HEK293 (cell line): ENCODE measurements around the gene MLLT6.

Source experiments
- GLI2 ChIP-seq: fragments of 450-650 bp; formaldehyde crosslinking; IDR thresholded peaks from 2 replicates; pipeline ENCODE4; 2017; ENCODE audit warnings: missing biosample characterization, missing genetic modification characterization, low read depth, borderline replicate concordance
- HOXD13 ChIP-seq: sonication (generic); formaldehyde crosslinking; IDR thresholded peaks from 2 replicates; pipeline ENCODE4 v1.8.0; 2022; ENCODE audit warnings: missing genetic modification reagents, borderline replicate concordance
- KLF10 ChIP-seq: fragments of 450-650 bp; IDR thresholded peaks from 2 replicates; pipeline ENCODE4 v1.5.1; 2018; ENCODE audit warnings: missing biosample characterization, mild to moderate bottlenecking, missing genetic modification characterization
- OSR2 ChIP-seq: fragments of 450-650 bp; formaldehyde crosslinking; IDR thresholded peaks from 2 replicates; pipeline ENCODE4 v1.5.1; 2016; ENCODE audit warnings: missing biosample characterization, missing genetic modification characterization
- SCRT1 ChIP-seq: fragments of 450-650 bp; formaldehyde crosslinking; IDR thresholded peaks from 2 replicates; pipeline ENCODE4 v1.5.1; 2016; ENCODE audit warnings: missing biosample characterization, missing genetic modification characterization, borderline replicate concordance
- SP3 ChIP-seq: fragments of 450-650 bp; formaldehyde crosslinking; IDR thresholded peaks from 2 replicates; pipeline ENCODE4 v1.5.1; 2016; ENCODE audit warnings: missing biosample characterization, missing genetic modification characterization
- ZBTB48 ChIP-seq: fragments of 450-650 bp; formaldehyde crosslinking; IDR thresholded peaks from 2 replicates; pipeline ENCODE4 v1.5.1; 2016; ENCODE audit warnings: missing biosample characterization, missing genetic modification characterization
- ZNF2 ChIP-seq: fragments of 450-650 bp; formaldehyde crosslinking; IDR thresholded peaks from 2 replicates; pipeline ENCODE4 v1.5.1; 2016; ENCODE audit warnings: missing biosample characterization, missing genetic modification characterization
- ZNF202 ChIP-seq: fragments of 450-650 bp; formaldehyde crosslinking; IDR thresholded peaks from 2 replicates; pipeline ENCODE4 v1.5.1; 2016; ENCODE audit warnings: missing biosample characterization, missing genetic modification characterization, borderline replicate concordance
- ZNF248 ChIP-seq: fragments of 450-650 bp; formaldehyde crosslinking; IDR thresholded peaks from 2 replicates; pipeline ENCODE4 v1.5.1; 2017; ENCODE audit warnings: missing biosample characterization, missing genetic modification characterization
- ZNF311 ChIP-seq: fragments of 450-650 bp; formaldehyde crosslinking; IDR thresholded peaks from 2 replicates; pipeline ENCODE4 v1.5.1; 2017; ENCODE audit warnings: missing biosample characterization, missing genetic modification characterization, borderline replicate concordance
- ZNF350 ChIP-seq: fragments of 450-650 bp; formaldehyde crosslinking; IDR thresholded peaks from 2 replicates; pipeline ENCODE4 v1.5.0; 2017; ENCODE audit warnings: missing biosample characterization, mild to moderate bottlenecking, missing genetic modification characterization
- ZNF404 ChIP-seq: fragments of 450-650 bp; formaldehyde crosslinking; IDR thresholded peaks from 2 replicates; pipeline ENCODE4 v1.5.1; 2017; ENCODE audit warnings: missing biosample characterization, missing genetic modification characterization
- ZNF416 ChIP-seq: fragments of 450-650 bp; formaldehyde crosslinking; IDR thresholded peaks from 2 replicates; pipeline ENCODE4 v1.5.1; 2016; ENCODE audit warnings: missing biosample characterization, missing genetic modification characterization
- ZNF510 ChIP-seq: fragments of 450-650 bp; formaldehyde crosslinking; IDR thresholded peaks from 2 replicates; pipeline ENCODE4 v1.5.1; 2018; ENCODE audit warnings: mild to moderate bottlenecking, missing genetic modification characterization, missing biosample characterization; ENCODE audit not compliant: insufficient replicate concordance
- ZNF529 ChIP-seq: fragments of 450-650 bp; formaldehyde crosslinking; IDR thresholded peaks from 2 replicates; pipeline ENCODE4 v1.5.1; 2017; ENCODE audit warnings: missing genetic modification characterization, missing biosample characterization; ENCODE audit not compliant: insufficient replicate concordance
- ZNF530 ChIP-seq: fragments of 450-650 bp; formaldehyde crosslinking; IDR thresholded peaks from 2 replicates; pipeline ENCODE4 v1.5.1; 2016; ENCODE audit warnings: low read depth, missing biosample characterization, missing genetic modification characterization
- ZNF585B ChIP-seq: fragments of 450-650 bp; formaldehyde crosslinking; IDR thresholded peaks from 2 replicates; pipeline ENCODE4 v1.5.1; 2016; ENCODE audit warnings: missing biosample characterization, missing genetic modification characterization
- ZNF600 ChIP-seq: fragments of 450-650 bp; formaldehyde crosslinking; IDR thresholded peaks from 2 replicates; pipeline ENCODE4 v1.5.1; 2016; ENCODE audit warnings: missing biosample characterization, missing genetic modification characterization
- ZNF621 ChIP-seq: fragments of 450-650 bp; formaldehyde crosslinking; IDR thresholded peaks from 2 replicates; pipeline ENCODE4 v1.5.1; 2017; ENCODE audit warnings: missing biosample characterization, missing genetic modification characterization
- ZNF629 ChIP-seq: fragments of 450-650 bp; formaldehyde crosslinking; IDR thresholded peaks from 2 replicates; pipeline ENCODE4 v1.5.1; 2017; ENCODE audit warnings: missing biosample characterization, missing genetic modification characterization
- ZNF677 ChIP-seq: fragments of 450-650 bp; IDR thresholded peaks from 2 replicates; pipeline ENCODE4 v1.5.0; 2018; ENCODE audit warnings: missing biosample characterization, mild to moderate bottlenecking, missing genetic modification characterization, moderate library complexity
- ZNF776 ChIP-seq: fragments of 450-650 bp; formaldehyde crosslinking; IDR thresholded peaks from 2 replicates; pipeline ENCODE4 v1.5.0; 2017; ENCODE audit warnings: missing biosample characterization, missing genetic modification characterization, borderline replicate concordance
- ZNF791 ChIP-seq: fragments of 450-650 bp; formaldehyde crosslinking; IDR thresholded peaks from 2 replicates; pipeline ENCODE4 v1.5.1; 2016; ENCODE audit warnings: missing biosample characterization, missing genetic modification characterization
- ZNF843 ChIP-seq: fragments of 450-650 bp; formaldehyde crosslinking; IDR thresholded peaks from 2 replicates; pipeline ENCODE4 v1.5.1; 2016; ENCODE audit warnings: missing biosample characterization, missing genetic modification characterization
- ZXDB ChIP-seq: fragments of 450-650 bp; formaldehyde crosslinking; IDR thresholded peaks from 2 replicates; pipeline ENCODE4 v1.5.1; 2016; ENCODE audit warnings: missing biosample characterization, missing genetic modification characterization
- TF ChIP-seq, protein P1 (sequence below): fragments of 450-650 bp; formaldehyde crosslinking; IDR thresholded peaks from 2 replicates; pipeline ENCODE4 v1.5.1; 2017; ENCODE audit warnings: missing biosample characterization, missing genetic modification characterization
- TF ChIP-seq, protein P2 (sequence below): fragments of 450-650 bp; formaldehyde crosslinking; IDR thresholded peaks from 2 replicates; pipeline ENCODE4 v1.5.1; 2016; ENCODE audit warnings: missing biosample characterization, missing genetic modification characterization
- TF ChIP-seq, protein P3 (sequence below): fragments of 450-650 bp; formaldehyde crosslinking; IDR thresholded peaks from 2 replicates; pipeline ENCODE4 v1.5.1; 2016; ENCODE audit warnings: missing biosample characterization, missing genetic modification characterization, borderline replicate concordance
- TF ChIP-seq, protein P4 (sequence below): fragments of 450-650 bp; formaldehyde crosslinking; IDR thresholded peaks from 2 replicates; pipeline ENCODE4 v1.5.1; 2016; ENCODE audit warnings: missing biosample characterization, missing genetic modification characterization
- TF ChIP-seq, protein P5 (sequence below): fragments of 450-650 bp; formaldehyde crosslinking; IDR thresholded peaks from 2 replicates; pipeline ENCODE4 v1.5.1; 2016; ENCODE audit warnings: missing biosample characterization, missing genetic modification characterization
- TF ChIP-seq, protein P6 (sequence below): fragments of 450-650 bp; formaldehyde crosslinking; IDR thresholded peaks from 2 replicates; pipeline ENCODE4 v1.5.1; 2017; ENCODE audit warnings: missing biosample characterization, missing genetic modification characterization

MLLT6 gene

DNA sequence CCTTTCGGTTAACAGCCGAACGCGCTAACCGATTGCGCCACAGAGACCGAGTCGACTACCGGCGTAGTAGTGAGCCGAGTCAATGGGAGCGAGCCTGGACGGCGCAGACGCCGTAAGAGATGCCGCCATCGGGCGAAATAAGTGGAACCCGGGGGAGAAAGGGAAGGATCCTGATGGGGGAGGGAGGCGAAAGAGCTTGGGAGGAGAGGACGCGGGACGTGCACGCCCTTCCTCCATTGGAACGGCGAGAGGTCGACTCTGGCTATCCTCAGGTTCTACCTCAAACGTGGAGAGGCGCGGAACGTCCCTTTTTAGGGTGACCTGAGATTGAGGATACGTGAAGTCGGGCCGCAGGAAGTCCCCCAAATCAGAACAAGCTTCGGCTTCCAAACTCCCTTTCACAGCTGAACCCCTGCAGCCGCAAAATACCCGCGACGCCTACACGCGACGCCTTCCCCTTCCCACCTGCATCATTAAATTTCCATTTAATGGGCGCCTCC lies 46.8 kb downstream of the MLLT6 start (continued):
- TF ChIP-seq, protein P1, sequence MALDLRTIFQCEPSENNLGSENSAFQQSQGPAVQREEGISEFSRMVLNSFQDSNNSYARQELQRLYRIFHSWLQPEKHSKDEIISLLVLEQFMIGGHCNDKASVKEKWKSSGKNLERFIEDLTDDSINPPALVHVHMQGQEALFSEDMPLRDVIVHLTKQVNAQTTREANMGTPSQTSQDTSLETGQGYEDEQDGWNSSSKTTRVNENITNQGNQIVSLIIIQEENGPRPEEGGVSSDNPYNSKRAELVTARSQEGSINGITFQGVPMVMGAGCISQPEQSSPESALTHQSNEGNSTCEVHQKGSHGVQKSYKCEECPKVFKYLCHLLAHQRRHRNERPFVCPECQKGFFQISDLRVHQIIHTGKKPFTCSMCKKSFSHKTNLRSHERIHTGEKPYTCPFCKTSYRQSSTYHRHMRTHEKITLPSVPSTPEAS (tag by site-specific recombination): peak; percentile 20
- TF ChIP-seq, protein P2, sequence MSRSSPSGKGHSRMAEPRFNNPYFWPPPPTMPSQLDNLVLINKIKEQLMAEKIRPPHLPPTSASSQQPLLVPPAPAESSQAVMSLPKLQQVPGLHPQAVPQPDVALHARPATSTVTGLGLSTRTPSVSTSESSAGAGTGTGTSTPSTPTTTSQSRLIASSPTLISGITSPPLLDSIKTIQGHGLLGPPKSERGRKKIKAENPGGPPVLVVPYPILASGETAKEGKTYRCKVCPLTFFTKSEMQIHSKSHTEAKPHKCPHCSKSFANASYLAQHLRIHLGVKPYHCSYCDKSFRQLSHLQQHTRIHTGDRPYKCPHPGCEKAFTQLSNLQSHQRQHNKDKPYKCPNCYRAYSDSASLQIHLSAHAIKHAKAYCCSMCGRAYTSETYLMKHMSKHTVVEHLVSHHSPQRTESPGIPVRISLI (tag by site-specific recombination): peak; percentile 61; the same call in 1 of the 2 replicates
- TF ChIP-seq, protein P3, sequence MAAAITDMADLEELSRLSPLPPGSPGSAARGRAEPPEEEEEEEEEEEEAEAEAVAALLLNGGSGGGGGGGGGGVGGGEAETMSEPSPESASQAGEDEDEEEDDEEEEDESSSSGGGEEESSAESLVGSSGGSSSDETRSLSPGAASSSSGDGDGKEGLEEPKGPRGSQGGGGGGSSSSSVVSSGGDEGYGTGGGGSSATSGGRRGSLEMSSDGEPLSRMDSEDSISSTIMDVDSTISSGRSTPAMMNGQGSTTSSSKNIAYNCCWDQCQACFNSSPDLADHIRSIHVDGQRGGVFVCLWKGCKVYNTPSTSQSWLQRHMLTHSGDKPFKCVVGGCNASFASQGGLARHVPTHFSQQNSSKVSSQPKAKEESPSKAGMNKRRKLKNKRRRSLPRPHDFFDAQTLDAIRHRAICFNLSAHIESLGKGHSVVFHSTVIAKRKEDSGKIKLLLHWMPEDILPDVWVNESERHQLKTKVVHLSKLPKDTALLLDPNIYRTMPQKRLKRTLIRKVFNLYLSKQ (tag by site-specific recombination): no peak
- TF ChIP-seq ZNF248 (no peak), SP3 (peak; percentile 45), ZXDB (tag by site-specific recombination) (0 out of 2 replicates have a peak, but pooled peaks have one; percentile 12), ZNF350 (no peak), ZBTB48 (tag by site-specific recombination) (no peak; the same call in 1 of the 2 replicates), ZNF2 (peak; percentile 4), ZNF416 (no peak), SCRT1 (tag by site-specific recombination) (no peak), ZNF510 (no peak), HOXD13 (no peak; the same call in 1 of the 2 replicates), ZNF621 (tag by site-specific recombination) (no peak), ZNF776 (tag by site-specific recombination) (no peak), ZNF791 (no peak), ZNF530 (tag by site-specific recombination) (no peak), ZNF843 (tag by site-specific recombination) (peak; percentile 55; the same call in 1 of the 2 replicates), ZNF600 (tag by site-specific recombination) (no peak; the same call in 1 of the 2 replicates), ZNF629 (tag by site-specific recombination) (no peak), KLF10 (tag by site-specific recombination) (peak; percentile 6; the same call in 1 of the 2 replicates), ZNF311 (tag by site-specific recombination) (no peak), OSR2 (tag by site-specific recombination) (no peak), ZNF585B (no peak), ZNF529 (tag by site-specific recombination) (no peak), ZNF677 (tag by site-specific recombination) (no peak), GLI2 (no peak), ZNF404 (tag by site-specific recombination) (no peak), ZNF202 (tag by site-specific recombination) (no peak)
- TF ChIP-seq, protein P4, sequence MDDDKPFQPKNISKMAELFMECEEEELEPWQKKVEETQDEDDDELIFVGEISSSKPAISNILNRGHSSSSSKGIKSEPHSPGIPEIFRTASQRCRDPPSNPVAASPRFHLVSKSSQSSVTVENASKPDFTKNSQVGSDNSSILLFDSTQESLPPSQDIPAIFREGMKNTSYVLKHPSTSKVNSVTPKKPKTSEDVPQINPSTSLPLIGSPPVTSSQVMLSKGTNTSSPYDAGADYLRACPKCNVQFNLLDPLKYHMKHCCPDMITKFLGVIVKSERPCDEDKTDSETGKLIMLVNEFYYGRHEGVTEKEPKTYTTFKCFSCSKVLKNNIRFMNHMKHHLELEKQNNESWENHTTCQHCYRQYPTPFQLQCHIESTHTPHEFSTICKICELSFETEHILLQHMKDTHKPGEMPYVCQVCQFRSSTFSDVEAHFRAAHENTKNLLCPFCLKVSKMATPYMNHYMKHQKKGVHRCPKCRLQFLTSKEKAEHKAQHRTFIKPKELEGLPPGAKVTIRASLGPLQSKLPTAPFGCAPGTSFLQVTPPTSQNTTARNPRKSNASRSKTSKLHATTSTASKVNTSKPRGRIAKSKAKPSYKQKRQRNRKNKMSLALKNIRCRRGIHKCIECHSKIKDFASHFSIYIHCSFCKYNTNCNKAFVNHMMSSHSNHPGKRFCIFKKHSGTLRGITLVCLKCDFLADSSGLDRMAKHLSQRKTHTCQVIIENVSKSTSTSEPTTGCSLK (tag by site-specific recombination): no peak
- TF ChIP-seq, protein P5, sequence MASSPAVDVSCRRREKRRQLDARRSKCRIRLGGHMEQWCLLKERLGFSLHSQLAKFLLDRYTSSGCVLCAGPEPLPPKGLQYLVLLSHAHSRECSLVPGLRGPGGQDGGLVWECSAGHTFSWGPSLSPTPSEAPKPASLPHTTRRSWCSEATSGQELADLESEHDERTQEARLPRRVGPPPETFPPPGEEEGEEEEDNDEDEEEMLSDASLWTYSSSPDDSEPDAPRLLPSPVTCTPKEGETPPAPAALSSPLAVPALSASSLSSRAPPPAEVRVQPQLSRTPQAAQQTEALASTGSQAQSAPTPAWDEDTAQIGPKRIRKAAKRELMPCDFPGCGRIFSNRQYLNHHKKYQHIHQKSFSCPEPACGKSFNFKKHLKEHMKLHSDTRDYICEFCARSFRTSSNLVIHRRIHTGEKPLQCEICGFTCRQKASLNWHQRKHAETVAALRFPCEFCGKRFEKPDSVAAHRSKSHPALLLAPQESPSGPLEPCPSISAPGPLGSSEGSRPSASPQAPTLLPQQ (tag by site-specific recombination): peak; percentile 42; the same call in 1 of the 2 replicates
- TF ChIP-seq, protein P6, sequence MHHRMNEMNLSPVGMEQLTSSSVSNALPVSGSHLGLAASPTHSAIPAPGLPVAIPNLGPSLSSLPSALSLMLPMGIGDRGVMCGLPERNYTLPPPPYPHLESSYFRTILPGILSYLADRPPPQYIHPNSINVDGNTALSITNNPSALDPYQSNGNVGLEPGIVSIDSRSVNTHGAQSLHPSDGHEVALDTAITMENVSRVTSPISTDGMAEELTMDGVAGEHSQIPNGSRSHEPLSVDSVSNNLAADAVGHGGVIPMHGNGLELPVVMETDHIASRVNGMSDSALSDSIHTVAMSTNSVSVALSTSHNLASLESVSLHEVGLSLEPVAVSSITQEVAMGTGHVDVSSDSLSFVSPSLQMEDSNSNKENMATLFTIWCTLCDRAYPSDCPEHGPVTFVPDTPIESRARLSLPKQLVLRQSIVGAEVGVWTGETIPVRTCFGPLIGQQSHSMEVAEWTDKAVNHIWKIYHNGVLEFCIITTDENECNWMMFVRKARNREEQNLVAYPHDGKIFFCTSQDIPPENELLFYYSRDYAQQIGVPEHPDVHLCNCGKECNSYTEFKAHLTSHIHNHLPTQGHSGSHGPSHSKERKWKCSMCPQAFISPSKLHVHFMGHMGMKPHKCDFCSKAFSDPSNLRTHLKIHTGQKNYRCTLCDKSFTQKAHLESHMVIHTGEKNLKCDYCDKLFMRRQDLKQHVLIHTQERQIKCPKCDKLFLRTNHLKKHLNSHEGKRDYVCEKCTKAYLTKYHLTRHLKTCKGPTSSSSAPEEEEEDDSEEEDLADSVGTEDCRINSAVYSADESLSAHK: peak; percentile 49
